Progenitor cell of endocrine pancreas (in vitro differentiated cells): Measurements from ENCODE around the gene SOCS7. TPM values are rescaled to one million over a fixed set of nuclear protein-coding genes. Genes with fewer than 3 reads are reported as not detected.

ENCODE experiments used
- DNase-seq: peaks from one replicate; pipeline ENCODE4 v3.0.0; 2021; ENCODE audit warnings: low spot score; ENCODE audit not compliant: unreplicated experiment
- H3K27ac Mint-ChIP-seq: 2 replicates; pipeline ENCODE4 v1.8.0; 2021; ENCODE audit warnings: mild to moderate bottlenecking, moderate library complexity, mixed read lengths
- H3K27me3 Mint-ChIP-seq: 2 replicates; pipeline ENCODE4 v1.8.0; 2021; ENCODE audit warnings: mixed read lengths
- H3K36me3 Mint-ChIP-seq: 2 replicates; pipeline ENCODE4 v1.8.0; 2022; ENCODE audit warnings: mixed read lengths; ENCODE audit not compliant: insufficient read depth
- H3K4me1 Mint-ChIP-seq: 2 replicates; pipeline ENCODE4 v1.8.0; 2021; ENCODE audit warnings: low read depth, mixed read lengths
- H3K4me3 Mint-ChIP-seq: 2 replicates; pipeline ENCODE4 v1.8.0; 2021; ENCODE audit warnings: low read depth, mild to moderate bottlenecking, moderate library complexity, mixed read lengths
- H3K9me3 Mint-ChIP-seq: 2 replicates; pipeline ENCODE4 v1.8.0; 2021; ENCODE audit warnings: low read depth, mixed read lengths
- CTCF ChIP-seq: fragments of 200-600 bp; sonication (generic); IDR thresholded peaks from one replicate; pipeline ENCODE4 v1.5.0; 2021; ENCODE audit warnings: antibody characterized with exemption, mild to moderate bottlenecking; ENCODE audit not compliant: unreplicated experiment
- total RNA-seq: library from RNA; stranded (reverse); gene quantifications from 2 replicates; pipeline ENCODE4 v1.2.1, GENCODE V29; 2021

The SOCS7 gene
- total RNA-seq, 1 donor from 2014 or later = 31.6 TPM

- no peak overlapping the region for H3K27ac Mint-ChIP-seq
- H3K4me1 Mint-ChIP-seq = no peaks in the 10 kb centered on the region
Observed at GRCh38 chr17:38341035-38341721, 10.5 kb upstream of the SOCS7 start.

GRCh38 chr17:38342886-38343607 is 8.6 kb upstream of the SOCS7 start:
- H3K27ac Mint-ChIP-seq = no peak overlapping the region
- DNase-seq = no peak
- no peaks in the 10 kb centered on the region for H3K36me3 Mint-ChIP-seq
- H3K9me3 Mint-ChIP-seq = no peaks in the 10 kb centered on the region
- H3K27me3 Mint-ChIP-seq = peaks cover 14% of the 10 kb centered on the region
- no peaks in the 10 kb centered on the region for H3K4me1 Mint-ChIP-seq
- TF ChIP-seq CTCF = no peak
- no peak overlapping the region for H3K4me3 Mint-ChIP-seq

More at GRCh38 chr17:38341035-38341721, 10.5 kb upstream of the SOCS7 start:
- Mint-ChIP-seq H3K9me3 (no peaks in the 10 kb centered on the region), H3K4me3 (no peak overlapping the region), H3K27me3 (peaks cover 18% of the 10 kb centered on the region), H3K36me3 (no peaks in the 10 kb centered on the region)
- TF ChIP-seq CTCF = no peak
- DNase-seq = no peak

- H3K27ac Mint-ChIP-seq = no peak within 1 kb of the TSS
- no peak within 1 kb of the TSS for H3K4me3 Mint-ChIP-seq
- no peak for TF ChIP-seq CTCF
- no peak for DNase-seq
- H3K4me1 Mint-ChIP-seq = no peaks in the 10 kb centered on the region
- no peaks in the 10 kb centered on the region for H3K9me3 Mint-ChIP-seq
- no peaks in the 10 kb centered on the region for H3K36me3 Mint-ChIP-seq
- peaks cover 10% of the 10 kb centered on the region for H3K27me3 Mint-ChIP-seq
Observed at GRCh38 chr17:38343608-38344419, 7.8 kb upstream of the SOCS7 start, which contains the start of gene GPR179. TSS of gene GPR179 (minus strand) at chr17:38343956. CDS start at chr17:38343789, 167 bp downstream.

- peaks cover 1% of the 10 kb centered on the region for H3K4me1 Mint-ChIP-seq
- H3K27me3 Mint-ChIP-seq = peaks cover 10% of the 10 kb centered on the region
- no peak overlapping the region for H3K27ac Mint-ChIP-seq
- H3K36me3 Mint-ChIP-seq = no peaks in the 10 kb centered on the region
- no peak overlapping the region for H3K4me3 Mint-ChIP-seq
- DNase-seq = no peak
- no peak for TF ChIP-seq CTCF
- no peaks in the 10 kb centered on the region for H3K9me3 Mint-ChIP-seq
Observed at GRCh38 chr17:38344420-38344745, 7.3 kb upstream of the SOCS7 start.

GRCh38 chr17:38345743-38346142 is 5.9 kb upstream of the SOCS7 start:
- Mint-ChIP-seq H3K4me3 (no peak overlapping the region), H3K27ac (no peak overlapping the region), H3K36me3 (no peaks in the 10 kb centered on the region), H3K27me3 (peaks cover 6% of the 10 kb centered on the region), H3K4me1 (peaks cover 4% of the 10 kb centered on the region), H3K9me3 (no peaks in the 10 kb centered on the region)
- TF ChIP-seq CTCF = no peak
- no peak for DNase-seq
